ENCODE results near the gene HIC2. TPM values are rescaled to one million over a fixed set of nuclear protein-coding genes. Genes with fewer than 3 reads are reported as not detected.

HIC2 gene
- polyA plus RNA-seq, 1 of the 3 experiments (the other 2 are of a cell fraction): 1.2 TPM

- TF ChIP-seq POLR2AphosphoS5 (IDR thresholded peaks at IDR 0.05; ENCODE audit: low read depth, low read length): no peak
These were observed 32.6 kb downstream of the HIC2 start (continued) for GRCh38 chr22:21449531-21450319.

- Histone ChIP-seq H2AFZ (ENCODE audit: low read depth) (no peak overlapping the region), H3K27ac (ENCODE audit: low read depth in 2 of 2, low read length in 1 of 2) (no peak overlapping the region), H3K9me2 (no peaks in the 10 kb centered on the region), H4K20me1 (ENCODE audit: insufficient read depth) (0 out of 2 replicates have a peak, but pooled peaks cover 3% of the 10 kb centered on the region), H3K9ac (no peak overlapping the region), H3K4me2 (no peak overlapping the region), H3K9me3 (no peaks in the 10 kb centered on the region), H3K4me1 (ENCODE audit: control insufficient read depth in 1 of 2, insufficient read depth in 2 of 2, low read depth in 1 of 2, low read length in 1 of 2) (peaks cover 0 to 2% of the 10 kb centered on the region in 2 experiments; a peak in 1 of 4 replicates), H3K79me2 (ENCODE audit: insufficient read depth) (no peaks in the 10 kb centered on the region), H3K36me3 (replicated peaks in 1 of 2; ENCODE audit: control insufficient read depth in 1 of 2, insufficient read depth in 2 of 2, low read length in 1 of 2) (peaks cover 0 to 14% of the 10 kb centered on the region in 2 experiments), H3K27me3 (ENCODE audit: insufficient read depth) (no peaks in the 10 kb centered on the region), H3K4me3 (ENCODE audit: low read depth in 2 of 2, low read length in 1 of 2) (no peak overlapping the region), H3F3A (replicated peaks; ENCODE audit: insufficient read depth) (no peaks in the 10 kb centered on the region)
- WGBS (ENCODE audit: low lambda C conversion rate): 86% methylated on average over 11 of the region's 19 CpGs
- 0 out of 2 replicates have a peak, but pooled peaks have one; percentile 5 for TF ChIP-seq RAD21 (IDR thresholded peaks at IDR 0.05; ENCODE audit: low read length)
- TF ChIP-seq, protein P1, sequence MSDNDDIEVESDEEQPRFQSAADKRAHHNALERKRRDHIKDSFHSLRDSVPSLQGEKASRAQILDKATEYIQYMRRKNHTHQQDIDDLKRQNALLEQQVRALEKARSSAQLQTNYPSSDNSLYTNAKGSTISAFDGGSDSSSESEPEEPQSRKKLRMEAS (IDR thresholded peaks at IDR 0.05; ENCODE audit: low read depth): no peak
- ChIA-PET CTCF (no interaction called here), POLR2A (no interaction called here)
- DNase-seq: peak; percentile 44
These were observed 33.2 kb downstream of the HIC2 start for GRCh38 chr22:21450320-21450831.

- peaks cover 0 to 2% of the 10 kb centered on the region in 2 experiments; a peak in 1 of 4 replicates for H3K4me1 ChIP-seq (ENCODE audit: control insufficient read depth in 1 of 2, insufficient read depth in 2 of 2, low read depth in 1 of 2, low read length in 1 of 2)
- H3K79me2 ChIP-seq (ENCODE audit: insufficient read depth): no peaks in the 10 kb centered on the region
- DNase-seq: no peak
- H3K9ac ChIP-seq: no peak overlapping the region
- 81% methylated on average over 7 of the region's 9 CpGs for WGBS (ENCODE audit: low lambda C conversion rate)
- no peak overlapping the region for H3K4me3 ChIP-seq (ENCODE audit: low read depth in 2 of 2, low read length in 1 of 2)
- H2AFZ ChIP-seq (ENCODE audit: low read depth): no peak overlapping the region
- no peak overlapping the region for H3K4me2 ChIP-seq
- H3K27ac ChIP-seq (ENCODE audit: low read depth in 2 of 2, low read length in 1 of 2): no peak overlapping the region
- POLR2A ChIA-PET: no interaction called here
- peaks cover 0 to 12% of the 10 kb centered on the region in 2 experiments for H3K36me3 ChIP-seq (replicated peaks in 1 of 2; ENCODE audit: control insufficient read depth in 1 of 2, insufficient read depth in 2 of 2, low read length in 1 of 2)
- no peaks in the 10 kb centered on the region for H3K9me2 ChIP-seq
- CTCF ChIA-PET: no interaction called here
- H3K27me3 ChIP-seq (ENCODE audit: insufficient read depth): no peaks in the 10 kb centered on the region
- H4K20me1 ChIP-seq (ENCODE audit: insufficient read depth): 0 out of 2 replicates have a peak, but pooled peaks cover 3% of the 10 kb centered on the region
- no peaks in the 10 kb centered on the region for H3F3A ChIP-seq (replicated peaks; ENCODE audit: insufficient read depth)
- H3K9me3 ChIP-seq: no peaks in the 10 kb centered on the region
- TF ChIP-seq USF1 (IDR thresholded peaks at IDR 0.05; ENCODE audit: borderline replicate concordance, low read depth) (no peak), CHD2 (IDR thresholded peaks at IDR 0.05; ENCODE audit: low read length, partially characterized antibody) (no peak), GABPA (IDR thresholded peaks at IDR 0.05; ENCODE audit: low read depth) (no peak), NRF1 (IDR thresholded peaks at IDR 0.05; ENCODE audit: low read depth, low read length) (no peak), POLR2AphosphoS5 (IDR thresholded peaks at IDR 0.05; ENCODE audit: low read depth, low read length) (no peak), RXRA (IDR thresholded peaks at IDR 0.05; ENCODE audit: borderline replicate concordance, low read depth) (no peak), EZH2phosphoT487 (IDR thresholded peaks at IDR 0.05; ENCODE audit: borderline replicate concordance, low read depth) (no peak), ZBTB33 (IDR thresholded peaks at IDR 0.05; ENCODE audit: borderline replicate concordance, low read depth) (no peak), FOSL2 (IDR thresholded peaks at IDR 0.05; ENCODE audit: borderline replicate concordance, low read depth) (no peak), MEF2A (IDR thresholded peaks at IDR 0.05; ENCODE audit: borderline replicate concordance, low read depth) (no peak), MXI1 (IDR thresholded peaks at IDR 0.05; ENCODE audit: low read depth, low read length) (no peak)
- TF ChIP-seq, protein P1 (IDR thresholded peaks at IDR 0.05; ENCODE audit: low read depth): no peak
- TF ChIP-seq, protein P2, sequence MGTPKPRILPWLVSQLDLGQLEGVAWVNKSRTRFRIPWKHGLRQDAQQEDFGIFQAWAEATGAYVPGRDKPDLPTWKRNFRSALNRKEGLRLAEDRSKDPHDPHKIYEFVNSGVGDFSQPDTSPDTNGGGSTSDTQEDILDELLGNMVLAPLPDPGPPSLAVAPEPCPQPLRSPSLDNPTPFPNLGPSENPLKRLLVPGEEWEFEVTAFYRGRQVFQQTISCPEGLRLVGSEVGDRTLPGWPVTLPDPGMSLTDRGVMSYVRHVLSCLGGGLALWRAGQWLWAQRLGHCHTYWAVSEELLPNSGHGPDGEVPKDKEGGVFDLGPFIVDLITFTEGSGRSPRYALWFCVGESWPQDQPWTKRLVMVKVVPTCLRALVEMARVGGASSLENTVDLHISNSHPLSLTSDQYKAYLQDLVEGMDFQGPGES (IDR thresholded peaks at IDR 0.05; ENCODE audit: low read depth, low read length): no peak
- TF ChIP-seq, protein P3, sequence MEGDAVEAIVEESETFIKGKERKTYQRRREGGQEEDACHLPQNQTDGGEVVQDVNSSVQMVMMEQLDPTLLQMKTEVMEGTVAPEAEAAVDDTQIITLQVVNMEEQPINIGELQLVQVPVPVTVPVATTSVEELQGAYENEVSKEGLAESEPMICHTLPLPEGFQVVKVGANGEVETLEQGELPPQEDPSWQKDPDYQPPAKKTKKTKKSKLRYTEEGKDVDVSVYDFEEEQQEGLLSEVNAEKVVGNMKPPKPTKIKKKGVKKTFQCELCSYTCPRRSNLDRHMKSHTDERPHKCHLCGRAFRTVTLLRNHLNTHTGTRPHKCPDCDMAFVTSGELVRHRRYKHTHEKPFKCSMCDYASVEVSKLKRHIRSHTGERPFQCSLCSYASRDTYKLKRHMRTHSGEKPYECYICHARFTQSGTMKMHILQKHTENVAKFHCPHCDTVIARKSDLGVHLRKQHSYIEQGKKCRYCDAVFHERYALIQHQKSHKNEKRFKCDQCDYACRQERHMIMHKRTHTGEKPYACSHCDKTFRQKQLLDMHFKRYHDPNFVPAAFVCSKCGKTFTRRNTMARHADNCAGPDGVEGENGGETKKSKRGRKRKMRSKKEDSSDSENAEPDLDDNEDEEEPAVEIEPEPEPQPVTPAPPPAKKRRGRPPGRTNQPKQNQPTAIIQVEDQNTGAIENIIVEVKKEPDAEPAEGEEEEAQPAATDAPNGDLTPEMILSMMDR (IDR thresholded peaks at IDR 0.05): no peak
These were observed 33.7 kb downstream of the HIC2 start for GRCh38 chr22:21450858-21451353.
